Measurements from ENCODE around the gene SPATA25. TPM values are rescaled to one million over a fixed set of nuclear protein-coding genes. Genes with fewer than 3 reads are reported as not detected.

The SPATA25 gene
- total RNA-seq, 4 donors from 2014 or later = 2.6 to 16.2 (median 6.0) TPM

GRCh38 chr20:45857882-45858216 is 29.6 kb downstream of the SPATA25 start:
- H3K36me3 ChIP-seq = no peaks in the 10 kb centered on the region
- H3K27ac ChIP-seq = peak overlapping the region; percentile 61 to 79
- peaks cover 8 to 10% of the 10 kb centered on the region in 2 donors for H3K4me1 ChIP-seq
- H3K4me3 ChIP-seq = peak overlapping the region; percentile 71 to 94
- TF ChIP-seq POLR2A (IDR thresholded peaks at IDR 0.05) = no peak
- no peak for TF ChIP-seq CTCF (IDR thresholded peaks at IDR 0.05)
- H3K27me3 ChIP-seq = no peaks in the 10 kb centered on the region
- H3K9me3 ChIP-seq = no peaks in the 10 kb centered on the region
- no peak for DNase-seq
- intact Hi-C loops (cut with DNase I; ENCODE audit: low total_unique reads) = no loop called here

- Histone ChIP-seq H3K9me3 (no peaks in the 10 kb centered on the region), H3K36me3 (no peaks in the 10 kb centered on the region), H3K4me3 (peak within 1 kb of the TSS; percentile 71 to 94), H3K27me3 (no peaks in the 10 kb centered on the region), H3K27ac (peak within 1 kb of the TSS; percentile 70 to 79), H3K4me1 (peaks cover 8 to 10% of the 10 kb centered on the region in 2 donors)
- TF ChIP-seq POLR2A (IDR thresholded peaks at IDR 0.05) (peak; percentile 41 to 70), CTCF (IDR thresholded peaks at IDR 0.05) (peak in 1 of 4 experiments; percentile 21)
- peak; percentile 93 to 100 for DNase-seq
- intact Hi-C loops (cut with DNase I; ENCODE audit: low total_unique reads) = no loop called here
Measured at GRCh38 chr20:45857114-45857881, 30.1 kb downstream of the SPATA25 start, which contains the start of the genes ACOT8 and ZSWIM3. Gene ACOT8, minus strand, starts transcription at chr20:45857392. Its CDS starts 77 bp downstream, at chr20:45857315. Gene ZSWIM3, plus strand, starts transcription at chr20:45857614. Its CDS starts 212 bp downstream, at chr20:45857826.

GRCh38 chr20:45853484-45853883 is 33.9 kb downstream of the SPATA25 start:
- intact Hi-C loops (cut with DNase I; ENCODE audit: low total_unique reads) = no loop called here
- no peaks in the 10 kb centered on the region for H3K27me3 ChIP-seq
- DNase-seq = no peak
- no peak overlapping the region for H3K27ac ChIP-seq
- H3K36me3 ChIP-seq = no peaks in the 10 kb centered on the region
- H3K4me3 ChIP-seq = no peak overlapping the region
- TF ChIP-seq POLR2A (IDR thresholded peaks at IDR 0.05) = no peak
- TF ChIP-seq CTCF (IDR thresholded peaks at IDR 0.05) = no peak
- H3K9me3 ChIP-seq = no peaks in the 10 kb centered on the region
- peaks cover 8 to 10% of the 10 kb centered on the region in 2 donors for H3K4me1 ChIP-seq

GRCh38 chr20:45852326-45852725 is 35.1 kb downstream of the SPATA25 start:
- DNase-seq = no peak
- intact Hi-C loops (cut with DNase I; ENCODE audit: low total_unique reads) = no loop called here
- no peaks in the 10 kb centered on the region for H3K36me3 ChIP-seq

More at GRCh38 chr20:45852326-45852725, 35.1 kb downstream of the SPATA25 start:
- Histone ChIP-seq H3K9me3 (no peaks in the 10 kb centered on the region), H3K27me3 (no peaks in the 10 kb centered on the region), H3K4me1 (peaks cover 8 to 10% of the 10 kb centered on the region in 2 donors), H3K4me3 (no peak overlapping the region), H3K27ac (no peak overlapping the region)
- TF ChIP-seq POLR2A (IDR thresholded peaks at IDR 0.05) (no peak), CTCF (IDR thresholded peaks at IDR 0.05) (no peak)

Measured in uterus (tissue), 4 donors.